Measurements from ENCODE around the gene PCSK5.

DNA sequence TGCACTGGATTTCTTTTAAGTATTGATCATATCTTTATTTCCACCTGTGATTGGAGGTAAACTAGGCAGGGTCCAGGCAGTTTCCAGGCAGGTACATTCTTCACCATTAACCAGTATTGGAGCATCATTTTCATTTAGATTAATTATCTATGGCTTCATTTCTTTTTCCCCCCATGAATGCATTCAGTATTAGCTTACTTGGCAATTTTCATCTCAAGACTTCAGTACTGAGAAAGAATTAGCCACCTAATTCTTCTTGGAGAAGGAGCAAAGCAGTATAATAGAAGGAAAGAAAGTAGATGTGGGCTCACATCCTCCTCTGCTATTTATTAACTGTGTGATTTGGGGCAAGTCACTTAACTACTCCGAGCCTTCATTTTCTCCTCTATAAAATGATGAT lies 295.0 kb downstream of the PCSK5 start:
- TF ChIP-seq CTCF (IDR thresholded peaks at IDR 0.05; ENCODE audit: insufficient read depth, low read length, poor library complexity, severe bottlenecking), result no peak
- no peak for TF ChIP-seq EZH2phosphoT487 (conservative IDR thresholded peaks at IDR 0.05; ENCODE audit: low read length)
